ENCODE data around the gene FBXO44. TPM values are rescaled to one million over a fixed set of nuclear protein-coding genes. Genes with fewer than 3 reads are reported as not detected.

Gene FBXO44
- total and polyA plus RNA-seq, 2 experiments from 2014 or later, result 22.0 to 30.8 TPM

GRCh38 chr1:11701551-11701961 is 46.9 kb downstream of the FBXO44 start:
- Histone ChIP-seq H3K9me2 (ENCODE audit: insufficient read depth) (no peaks in the 10 kb centered on the region), H4K20me1 (replicated peaks; ENCODE audit: insufficient read depth) (no peaks in the 10 kb centered on the region), H3K27ac (ENCODE audit: low read depth) (peak overlapping the region; percentile 60; the same call in 1 of the 2 replicates), H2AFZ (no peak overlapping the region), H3F3A (replicated peaks; ENCODE audit: low read depth) (peaks cover 17% of the 10 kb centered on the region), H3K36me3 (ENCODE audit: insufficient read depth) (no peaks in the 10 kb centered on the region; the same call in 1 of the 2 replicates), H3K4me2 (peak overlapping the region; percentile 73; the same call in 1 of the 2 replicates), H3K27me3 (ENCODE audit: insufficient read depth) (no peaks in the 10 kb centered on the region), H3K79me2 (replicated peaks; ENCODE audit: insufficient read depth) (peaks cover 37% of the 10 kb centered on the region), H3K4me3 (0 out of 2 replicates have a peak overlapping the region, but pooled peaks have one; percentile 31), H3K4me1 (ENCODE audit: insufficient read depth) (peaks cover 46% of the 10 kb centered on the region)
- TF ChIP-seq POLR2AphosphoS5 (IDR thresholded peaks at IDR 0.05; ENCODE audit: low read depth) (no peak), CREB1 (CRISPR knock-in tag; IDR thresholded peaks at IDR 0.05; ENCODE audit: low read depth) (no peak), STAT1 (IDR thresholded peaks at IDR 0.05; ENCODE audit: unreplicated experiment) (no peak), EZH2 (IDR thresholded peaks at IDR 0.05; ENCODE audit: low read depth, unreplicated experiment) (no peak), EZH2phosphoT487 (IDR thresholded peaks at IDR 0.05; ENCODE audit: unreplicated experiment) (no peak), CTCF (conservative IDR thresholded peaks at IDR 0.05; ENCODE audit: low read depth in 2 of 2) (no peak), NANOG (IDR thresholded peaks at IDR 0.05; ENCODE audit: borderline replicate concordance) (no peak)
- Mint-ChIP-seq H3K9me3 (no peaks in the 10 kb centered on the region), H3K36me3 (ENCODE audit: low read depth) (no peaks in the 10 kb centered on the region), H3K27ac (no peak overlapping the region), H3K4me1 (peaks cover 51% of the 10 kb centered on the region), H3K27me3 (ENCODE audit: insufficient read depth, low read depth, poor library complexity) (peaks cover 12% of the 10 kb centered on the region), H3K4me3 (no peak overlapping the region)
- no peak for DNase-seq (ENCODE audit: low spot score)
- peak; percentile 7; the same call in 2 of the 3 replicates for ATAC-seq

- H3F3A ChIP-seq (replicated peaks; ENCODE audit: low read depth), result peaks cover 18% of the 10 kb centered on the region
- peaks cover 14% of the 10 kb centered on the region for H3K27me3 Mint-ChIP-seq (ENCODE audit: insufficient read depth, low read depth, poor library complexity)
- peaks cover 55% of the 10 kb centered on the region for H3K4me1 Mint-ChIP-seq
- H3K36me3 Mint-ChIP-seq (ENCODE audit: low read depth), result no peaks in the 10 kb centered on the region
- H3K4me1 ChIP-seq (ENCODE audit: insufficient read depth), result peaks cover 50% of the 10 kb centered on the region
- H3K9me2 ChIP-seq (ENCODE audit: insufficient read depth), result no peaks in the 10 kb centered on the region
- no peak overlapping the region for H2AFZ ChIP-seq
- H3K9me3 Mint-ChIP-seq, result no peaks in the 10 kb centered on the region
- no peaks in the 10 kb centered on the region for H3K27me3 ChIP-seq (ENCODE audit: insufficient read depth)
- ATAC-seq (no peak), DNase-seq (ENCODE audit: low spot score) (no peak)
- no peaks in the 10 kb centered on the region; the same call in 1 of the 2 replicates for H3K36me3 ChIP-seq (ENCODE audit: insufficient read depth)
- H3K27ac ChIP-seq (ENCODE audit: low read depth), result no peak overlapping the region
- no peak overlapping the region for H3K4me3 Mint-ChIP-seq
- no peak overlapping the region for H3K4me3 ChIP-seq
- no peak overlapping the region for H3K27ac Mint-ChIP-seq
- peaks cover 37% of the 10 kb centered on the region for H3K79me2 ChIP-seq (replicated peaks; ENCODE audit: insufficient read depth)
- no peaks in the 10 kb centered on the region for H4K20me1 ChIP-seq (replicated peaks; ENCODE audit: insufficient read depth)
- no peak overlapping the region; the same call in 1 of the 2 replicates for H3K4me2 ChIP-seq
- TF ChIP-seq POLR2AphosphoS5 (IDR thresholded peaks at IDR 0.05; ENCODE audit: low read depth) (no peak), STAT1 (IDR thresholded peaks at IDR 0.05; ENCODE audit: unreplicated experiment) (no peak), ZNF462 (CRISPR knock-in tag; IDR thresholded peaks at IDR 0.05) (no peak), CTCF (conservative IDR thresholded peaks at IDR 0.05; ENCODE audit: low read depth in 2 of 2) (no peak)
Observed at GRCh38 chr1:11701981-11702803, 47.5 kb downstream of the FBXO44 start.

Data from GM23338 (cell line).